GM19239 (cell line): ENCODE results near the gene TNS4.
"Not testable (repeated sequence)": the region's sequence is repeated elsewhere in the genome, so short reads cannot be mapped to it uniquely, and the experiment has no call there.

Experiments used
- DNase-seq: peaks from one replicate; pipeline ENCODE4 v3.0.0; 2011; ENCODE audit warnings: low spot score; ENCODE audit not compliant: insufficient read length
- FAIRE-seq: peaks from 2 replicates; lab custom pipeline; 2011; peaks lifted over from hg19 to GRCh38; lab: Jason Lieb, UNC

The TNS4 gene

GRCh38 chr17:40501499-40501911 is at the start of gene TNS4:
Gene TNS4 (minus strand): TSS chr17:40501623. CDS start chr17:40496425, 5,198 bp downstream.
- FAIRE-seq (no peak), DNase-seq (no peak)

- DNase-seq (no peak), FAIRE-seq (no peak)
Observed at GRCh38 chr17:40550608-40551007, 49.2 kb upstream of the TNS4 start.

- no peak for DNase-seq
- no peak for FAIRE-seq
Observed at GRCh38 chr17:40548982-40549685, 47.7 kb upstream of the TNS4 start.

- no peak for FAIRE-seq
- no peak for DNase-seq
Observed at GRCh38 chr17:40548491-40548981, 47.1 kb upstream of the TNS4 start.

- DNase-seq (no peak), FAIRE-seq (no peak)
Observed at GRCh38 chr17:40547785-40548478, 46.5 kb upstream of the TNS4 start.

- DNase-seq (no peak), FAIRE-seq (no peak)
Observed at GRCh38 chr17:40547079-40547784, 45.8 kb upstream of the TNS4 start.

GRCh38 chr17:40546497-40546896 is 45.1 kb upstream of the TNS4 start:
- FAIRE-seq, DNase-seq: not testable (repeated sequence)

GRCh38 chr17:40545660-40546059 is 44.2 kb upstream of the TNS4 start:
- FAIRE-seq, result no peak
- no peak for DNase-seq

GRCh38 chr17:40542558-40543411 is 41.4 kb upstream of the TNS4 start:
- no peak for DNase-seq
- FAIRE-seq, result no peak

- FAIRE-seq (no peak), DNase-seq (no peak)
Observed at GRCh38 chr17:40541873-40542557, 40.6 kb upstream of the TNS4 start.

- FAIRE-seq, result no peak
- no peak for DNase-seq
Observed at GRCh38 chr17:40541060-40541872, 39.8 kb upstream of the TNS4 start.

GRCh38 chr17:40540448-40540847 is 39.0 kb upstream of the TNS4 start:
- DNase-seq, result no peak
- FAIRE-seq, result no peak

GRCh38 chr17:40539711-40540411 is 38.4 kb upstream of the TNS4 start:
- FAIRE-seq, result no peak

GRCh38 chr17:40538936-40539705 is 37.7 kb upstream of the TNS4 start:
- DNase-seq (no peak), FAIRE-seq (no peak)

More at GRCh38 chr17:40539711-40540411, 38.4 kb upstream of the TNS4 start:
- no peak for DNase-seq

GRCh38 chr17:40538019-40538935 is 36.9 kb upstream of the TNS4 start:
- DNase-seq (no peak), FAIRE-seq (no peak)
